Urinary bladder (tissue), 4 donors: ENCODE data around the gene MYO1F. TPM values are rescaled to one million over a fixed set of nuclear protein-coding genes. Genes with fewer than 3 reads are reported as not detected.

Experiments used
- DNase-seq: peaks from one replicate; pipeline ENCODE4 v3.0.0-alpha.2; 2015; ENCODE audit errors: extremely low spot score
- H3K27ac ChIP-seq: one replicate; pipeline ENCODE4 v1.5.1; 2013; ENCODE audit warnings: low read depth, mild to moderate bottlenecking, moderate library complexity
- H3K36me3 ChIP-seq: one replicate; pipeline ENCODE4 v1.6.1; 2013; ENCODE audit warnings: mild to moderate bottlenecking, moderate library complexity; ENCODE audit not compliant: insufficient read depth
- H3K4me1 ChIP-seq: one replicate; pipeline ENCODE4 v1.6.1; 2013; ENCODE audit warnings: mild to moderate bottlenecking, moderate library complexity; ENCODE audit not compliant: insufficient read depth
- H3K4me3 ChIP-seq: one replicate; pipeline ENCODE4 v1.5.1; 2013; ENCODE audit warnings: low read depth, low read length
- WGBS: extraction: QIAGEN DNeasy Blood & Tissue Kit; methylation state at CpG from one replicate; pipeline ENCODE4 v1.1.7; 2013; 5-methylcytosine and 5-hydroxymethylcytosine counted together
- polyA plus RNA-seq: library from polyadenylated mRNA; stranded (reverse); fragments of 200-250 nt; gene quantifications from one replicate; pipeline ENCODE4 v1.2.3, GENCODE V29; 2013
- total RNA-seq: library from RNA; depleted of rRNA; stranded (reverse); fragments of >200 nt; gene quantifications from one replicate; pipeline ENCODE4 v1.2.3, GENCODE V29; 2014
- donor health status: healthy with polysubstance abuse.
- donor health status: healthy.

The MYO1F gene
- total and polyA plus RNA-seq, 2 donors: 7.5 to 7.7 TPM

- DNase-seq: no peak
These were observed 33.0 kb upstream of the MYO1F start, which contains the start of gene ADAMTS10 for GRCh38 chr19:8610041-8610935. Gene ADAMTS10 (minus strand): TSS chr19:8610715. CDS start chr19:8605710, 5,005 bp downstream.

DNA sequence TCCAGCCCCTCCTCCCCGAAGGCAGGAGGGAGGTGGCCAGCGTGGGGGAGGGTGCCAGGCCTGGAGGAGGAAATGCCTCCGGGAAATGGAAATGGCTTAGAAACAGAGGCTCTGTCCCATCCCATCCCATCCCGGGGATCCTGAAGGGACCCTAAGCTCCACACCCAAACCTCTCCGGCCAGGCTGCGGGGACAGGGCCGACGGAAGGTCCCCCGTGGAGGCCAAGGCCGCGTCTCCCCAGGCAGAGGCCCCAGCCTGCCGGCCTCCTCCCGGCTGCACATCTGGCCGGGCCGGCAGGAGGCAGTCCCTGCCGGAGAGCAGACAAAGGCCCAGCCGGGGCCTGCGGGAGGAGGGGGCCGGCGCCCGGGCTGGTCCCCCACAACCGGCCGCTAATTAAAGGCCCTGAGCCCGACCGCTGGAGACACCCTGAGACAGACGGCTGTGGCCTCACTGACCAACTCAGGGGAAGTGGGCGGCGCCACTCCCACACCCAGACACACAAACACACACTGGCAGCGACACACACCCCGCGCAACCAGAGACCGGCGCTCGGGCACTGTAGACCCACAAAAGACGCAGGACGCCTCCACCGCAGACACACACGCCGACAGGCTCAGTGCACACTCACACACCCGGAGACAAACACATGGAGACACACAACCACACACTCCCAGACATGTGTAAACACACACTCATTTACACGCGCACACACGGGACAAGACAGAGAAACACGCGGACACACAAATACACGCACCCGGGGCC is 32.2 kb upstream of the MYO1F start:
- H3K4me3 ChIP-seq: peak overlapping the region; percentile 79
- DNase-seq: no peak
- H3K36me3 ChIP-seq: no peaks in the 10 kb centered on the region
- WGBS: 1% methylated on average over 47 of the region's 47 CpGs
- no peaks in the 10 kb centered on the region for H3K4me1 ChIP-seq
- H3K27ac ChIP-seq: peak overlapping the region; percentile 51

More at GRCh38 chr19:8610041-8610935, 33.0 kb upstream of the MYO1F start, which contains the start of gene ADAMTS10:
- Histone ChIP-seq H3K27ac (peak within 1 kb of the TSS; percentile 51), H3K4me1 (no peaks in the 10 kb centered on the region), H3K36me3 (no peaks in the 10 kb centered on the region), H3K4me3 (peak within 1 kb of the TSS; percentile 79)
- WGBS: under 1% methylated on average over 74 of the region's 74 CpGs

GRCh38 chr19:8608941-8609278 is 31.7 kb upstream of the MYO1F start:
- Histone ChIP-seq H3K4me3 (peak overlapping the region; percentile 79), H3K27ac (no peak overlapping the region), H3K4me1 (no peaks in the 10 kb centered on the region), H3K36me3 (no peaks in the 10 kb centered on the region)
- 37% methylated on average over 5 of the region's 5 CpGs for WGBS
- DNase-seq: no peak

DNA sequence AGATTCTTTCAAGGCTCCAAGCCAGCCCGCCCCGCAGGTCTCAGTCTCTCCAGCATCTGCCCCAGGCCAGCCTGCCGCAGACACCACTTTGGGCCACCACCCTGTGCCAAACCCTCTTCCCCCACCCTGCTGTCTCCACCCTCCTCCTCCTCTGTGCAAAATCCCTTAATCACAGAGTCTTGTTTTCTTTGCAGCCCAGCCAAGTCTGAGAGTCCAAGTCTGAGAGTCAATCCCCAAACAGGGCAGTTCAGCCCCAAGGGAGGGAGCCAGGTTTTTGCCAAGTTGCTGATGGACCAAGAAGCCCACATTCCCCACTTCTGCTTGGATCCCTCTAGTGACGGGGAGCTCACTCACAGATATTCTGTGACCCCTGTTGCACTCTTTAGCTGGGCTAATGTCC is 30.1 kb upstream of the MYO1F start:
- Histone ChIP-seq H3K4me3 (no peak overlapping the region), H3K27ac (no peak overlapping the region), H3K4me1 (no peaks in the 10 kb centered on the region), H3K36me3 (no peaks in the 10 kb centered on the region)
- 57% methylated on average over 4 of the region's 4 CpGs for WGBS
- no peak for DNase-seq

GRCh38 chr19:8605514-8605913 is 28.3 kb upstream of the MYO1F start:
- Histone ChIP-seq H3K36me3 (no peaks in the 10 kb centered on the region), H3K4me1 (no peaks in the 10 kb centered on the region), H3K27ac (no peak overlapping the region), H3K4me3 (no peak overlapping the region)
- 98% methylated on average over 17 of the region's 17 CpGs for WGBS
- DNase-seq: no peak

GRCh38 chr19:8601796-8602195 is 24.6 kb upstream of the MYO1F start:
- no peak overlapping the region for H3K4me3 ChIP-seq
- no peaks in the 10 kb centered on the region for H3K4me1 ChIP-seq
- no peak overlapping the region for H3K27ac ChIP-seq
- no peak for DNase-seq
- no peaks in the 10 kb centered on the region for H3K36me3 ChIP-seq
- WGBS: 95% methylated on average over 5 of the region's 5 CpGs

DNA sequence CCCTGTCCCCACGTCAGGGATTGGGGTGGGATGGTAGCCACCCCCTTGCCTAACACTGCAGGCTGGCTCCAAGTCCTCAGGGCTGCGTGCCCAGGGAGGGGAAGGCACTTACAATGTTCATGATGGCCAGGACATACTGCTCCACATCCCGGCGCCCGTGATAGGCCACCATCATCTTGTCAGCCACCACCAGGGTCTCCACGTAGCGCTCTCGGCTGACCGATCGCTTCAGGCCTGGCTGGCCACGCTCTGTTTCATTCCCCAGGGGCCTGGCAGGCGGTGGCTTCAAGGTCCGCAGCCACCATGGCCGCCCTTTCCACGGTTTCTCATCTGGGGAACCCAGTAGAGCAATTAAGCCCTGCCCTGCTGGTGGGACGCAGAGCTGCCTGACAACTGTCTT is 23.6 kb upstream of the MYO1F start:
- no peak overlapping the region for H3K4me3 ChIP-seq
- no peaks in the 10 kb centered on the region for H3K4me1 ChIP-seq
- no peak for DNase-seq
- H3K36me3 ChIP-seq: no peaks in the 10 kb centered on the region
- WGBS: 97% methylated on average over 16 of the region's 16 CpGs
- H3K27ac ChIP-seq: no peak overlapping the region

- no peak overlapping the region for H3K27ac ChIP-seq
- no peak overlapping the region for H3K4me3 ChIP-seq
- H3K4me1 ChIP-seq: no peaks in the 10 kb centered on the region
- no peak for DNase-seq
- WGBS: 96% methylated on average over 2 of the region's 2 CpGs
- no peaks in the 10 kb centered on the region for H3K36me3 ChIP-seq
These were observed 22.8 kb upstream of the MYO1F start for GRCh38 chr19:8600064-8600463.

DNA sequence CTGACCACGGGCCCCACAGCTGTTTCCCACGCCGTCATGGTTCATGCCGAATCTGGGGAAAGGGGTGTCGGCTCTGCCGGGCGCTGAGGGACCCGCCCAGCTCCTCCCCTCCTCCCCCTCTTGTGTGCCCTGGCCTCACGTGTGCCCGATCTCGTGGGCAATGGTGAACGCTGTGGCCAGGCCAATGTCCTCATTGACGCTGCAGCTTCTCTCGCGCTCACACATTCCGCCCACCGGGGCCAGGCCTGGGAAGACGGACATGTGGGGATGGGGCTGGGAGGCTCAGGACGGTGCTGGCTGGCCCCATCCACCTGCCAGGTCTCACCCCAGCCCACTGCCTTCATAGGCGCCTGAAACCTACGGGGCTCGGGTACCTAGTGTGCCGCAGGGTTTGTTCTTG is 18.9 kb upstream of the MYO1F start:
- 89% methylated on average over 23 of the region's 23 CpGs for WGBS

DNA sequence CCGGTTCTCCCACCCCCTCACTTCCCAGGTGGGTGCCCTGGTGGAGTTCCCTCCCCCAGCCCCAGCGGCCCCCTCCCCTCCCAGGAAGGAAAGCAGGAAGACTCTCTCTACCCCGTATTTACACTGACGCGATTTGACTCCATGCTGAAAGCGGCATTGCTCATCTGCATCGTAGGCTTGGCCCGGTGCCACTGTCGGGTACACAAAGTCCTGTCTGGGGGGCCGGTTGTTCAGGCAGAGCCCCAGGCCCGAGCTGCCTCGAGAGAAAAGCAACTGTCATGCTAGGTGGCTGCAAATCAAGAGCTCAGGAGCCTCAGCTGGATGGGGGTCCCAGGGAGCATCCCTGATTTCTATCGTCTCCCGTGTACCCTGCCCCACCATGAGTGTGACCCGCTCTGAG is 18.4 kb upstream of the MYO1F start:
- DNase-seq: no peak
- 78% methylated on average over 15 of the region's 15 CpGs for WGBS
- no peak overlapping the region for H3K4me3 ChIP-seq
- no peaks in the 10 kb centered on the region for H3K36me3 ChIP-seq
- H3K27ac ChIP-seq: no peak overlapping the region
- no peaks in the 10 kb centered on the region for H3K4me1 ChIP-seq

More for the DNA sequence above, 18.9 kb upstream of the MYO1F start:
- H3K36me3 ChIP-seq: no peaks in the 10 kb centered on the region
- no peak overlapping the region for H3K4me3 ChIP-seq
- H3K4me1 ChIP-seq: no peaks in the 10 kb centered on the region
- H3K27ac ChIP-seq: no peak overlapping the region
- DNase-seq: no peak

DNA sequence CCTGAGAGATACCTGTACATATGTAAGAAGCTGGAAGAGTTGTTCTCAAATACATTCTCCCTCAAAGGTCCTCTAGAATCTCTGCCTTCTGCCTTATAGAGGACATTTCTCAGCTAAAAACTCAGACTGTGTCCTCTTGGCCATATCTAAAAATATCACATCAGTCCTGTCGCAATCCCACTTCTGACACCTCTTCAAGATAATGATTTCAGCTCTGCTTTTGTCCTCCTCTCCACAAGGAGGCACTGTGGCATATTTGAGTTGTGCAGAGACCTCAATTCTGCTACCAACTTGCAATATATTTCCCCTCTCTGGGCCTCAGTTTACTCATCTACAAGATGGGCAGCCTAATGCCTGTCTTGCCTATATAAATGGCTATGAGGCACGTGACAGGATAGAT is 16.7 kb upstream of the MYO1F start:
- 96% methylated on average over 2 of the region's 2 CpGs for WGBS
- DNase-seq: no peak
- H3K36me3 ChIP-seq: no peaks in the 10 kb centered on the region
- H3K4me1 ChIP-seq: no peaks in the 10 kb centered on the region
- no peak overlapping the region for H3K27ac ChIP-seq
- no peak overlapping the region for H3K4me3 ChIP-seq

DNA sequence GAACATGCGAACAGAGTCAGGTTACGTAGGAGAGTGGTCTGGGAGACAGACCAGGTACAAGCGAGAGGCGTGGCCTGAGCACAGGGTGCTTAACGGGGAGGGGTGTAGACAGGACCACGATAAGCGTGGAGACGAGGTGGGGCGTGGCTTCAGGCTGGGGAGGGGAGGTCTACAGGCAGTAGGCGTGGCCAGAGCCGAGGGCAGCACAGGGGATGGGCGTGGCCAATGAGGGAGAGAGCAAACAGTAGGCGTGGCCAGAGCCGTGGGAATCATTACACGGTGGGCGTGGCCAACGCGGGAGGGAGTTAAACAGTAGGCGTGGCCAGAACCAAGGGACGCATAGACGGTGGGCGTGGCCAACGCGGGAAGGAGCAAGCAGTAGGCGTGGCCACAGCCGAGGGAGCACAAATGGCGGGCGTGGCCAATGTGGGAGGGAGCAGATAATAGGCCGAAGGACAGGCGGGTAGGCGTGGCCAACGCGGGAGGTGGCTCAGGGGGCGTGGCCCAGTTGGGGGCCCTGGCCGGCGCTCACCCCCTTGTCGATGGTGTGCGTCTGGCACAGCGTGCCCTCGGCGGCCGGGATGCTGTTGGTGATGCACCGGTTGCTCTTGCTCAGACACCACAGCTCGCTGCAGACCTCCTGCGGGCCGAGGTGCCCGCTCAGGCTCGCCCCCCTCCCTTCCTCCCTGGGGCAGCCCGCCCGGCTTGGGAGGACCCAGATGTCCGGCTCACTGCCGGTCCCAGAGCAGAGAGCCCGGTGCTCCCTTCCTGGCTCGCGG is 15.2 kb upstream of the MYO1F start:
- Histone ChIP-seq H3K4me3 (peak overlapping the region; percentile 17), H3K4me1 (no peaks in the 10 kb centered on the region), H3K36me3 (no peaks in the 10 kb centered on the region), H3K27ac (no peak overlapping the region)
- DNase-seq: peak; percentile 93
- under 1% methylated on average over 55 of the region's 55 CpGs for WGBS

DNA sequence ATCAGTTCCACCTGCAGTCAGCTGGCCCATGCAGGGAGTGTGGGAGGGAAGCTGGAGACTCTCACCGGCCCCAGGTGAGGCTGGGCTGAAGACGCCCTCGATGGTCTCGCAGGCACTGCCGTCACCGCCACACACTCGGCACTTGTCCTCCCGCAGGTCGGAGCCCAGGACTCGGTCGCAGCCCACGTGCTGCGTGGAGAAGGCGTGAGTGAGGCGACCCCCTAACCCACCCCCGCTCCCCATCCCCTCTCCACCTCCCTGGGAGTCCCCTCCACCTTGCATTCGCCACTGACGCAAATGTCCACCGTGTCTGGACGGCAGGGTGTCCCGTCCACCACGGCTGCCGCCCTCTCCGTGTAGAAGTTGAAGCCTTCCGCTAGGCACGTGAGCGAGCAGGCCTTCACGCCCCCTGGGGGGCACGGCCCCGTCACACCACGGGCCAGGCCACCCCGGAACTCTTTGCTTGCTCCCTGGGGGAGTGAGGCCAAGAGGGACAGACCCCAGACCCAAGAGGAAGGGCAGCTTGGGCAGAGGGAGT is 12.0 kb upstream of the MYO1F start:
- no peak overlapping the region for H3K4me3 ChIP-seq
- no peaks in the 10 kb centered on the region for H3K36me3 ChIP-seq
- H3K4me1 ChIP-seq: no peaks in the 10 kb centered on the region
- H3K27ac ChIP-seq: no peak overlapping the region
- DNase-seq: no peak
- WGBS: 92% methylated on average over 32 of the region's 32 CpGs
